Fibroblast of lung (primary cell): Measurements from ENCODE around the gene KCNMA1. TPM values are rescaled to one million over a fixed set of nuclear protein-coding genes. Genes with fewer than 3 reads are reported as not detected.

ENCODE experiments used
- DNase-seq, 2 donors: peaks; one replicate each; pipeline versions ENCODE4 v3.0.0 to v3.0.0-alpha.2; 2010; ENCODE audit warnings: low read depth in 2 of 2
- H2AFZ ChIP-seq: 2 replicates; pipeline ENCODE4 v1.5.1; 2012; ENCODE audit warnings: low read length, control low read depth, inconsistent platforms
- H3K27ac ChIP-seq: 2 replicates; pipeline ENCODE4 v1.5.1; 2011; ENCODE audit warnings: low read length, control low read depth; ENCODE audit not compliant: insufficient read depth
- H3K27me3 ChIP-seq: 2 replicates; pipeline ENCODE4 v1.5.1; 2011; ENCODE audit warnings: mild to moderate bottlenecking, low read length; ENCODE audit not compliant: control insufficient read depth, insufficient read depth
- H3K36me3 ChIP-seq: 2 replicates; pipeline ENCODE4 v1.5.1; 2011; ENCODE audit warnings: low read length; ENCODE audit not compliant: control insufficient read depth, insufficient read depth
- H3K4me1 ChIP-seq: 2 replicates; pipeline ENCODE4 v1.5.1; 2011; ENCODE audit warnings: low read length; ENCODE audit not compliant: control insufficient read depth, insufficient read depth; ENCODE audit errors: extremely low read depth
- H3K4me2 ChIP-seq: 2 replicates; pipeline ENCODE4 v1.5.1; 2011; ENCODE audit warnings: low read length, control low read depth; ENCODE audit not compliant: insufficient read depth; ENCODE audit errors: extremely low read depth
- H3K4me3 ChIP-seq, 4 experiments: fragments of 200-600 bp in 1 of 4; sonication (generic) in 1 of 4; replicated peaks in 1 of 4; 2 replicates each; pipeline ENCODE4 v1.5.1; 2011 to 2016; ENCODE audit warnings: low read length in 4 of 4, low read depth in 3 of 4, mild to moderate bottlenecking in 3 of 4, control low read depth in 2 of 4, inconsistent platforms in 1 of 4, mixed read lengths in 1 of 4; ENCODE audit not compliant: insufficient read depth in 1 of 4; ENCODE audit errors: control extremely low read depth in 1 of 4
- H3K79me2 ChIP-seq: 2 replicates; pipeline ENCODE4 v1.5.1; 2012; ENCODE audit warnings: mild to moderate bottlenecking, low read length, inconsistent platforms; ENCODE audit not compliant: control insufficient read depth, insufficient read depth
- H3K9ac ChIP-seq: 2 replicates; pipeline ENCODE4 v1.5.1; 2011; ENCODE audit warnings: mild to moderate bottlenecking, low read length, control low read depth; ENCODE audit not compliant: insufficient read depth
- H3K9me3 ChIP-seq: 2 replicates; pipeline ENCODE4 v1.5.1; 2012; ENCODE audit warnings: low read depth, low read length; ENCODE audit not compliant: control insufficient read depth, insufficient read depth
- H4K20me1 ChIP-seq: 2 replicates; pipeline ENCODE4 v1.5.1; 2011; ENCODE audit warnings: low read length; ENCODE audit not compliant: control insufficient read depth, insufficient read depth; ENCODE audit errors: extremely low read depth
- CTCF ChIP-seq, 2 donors: IDR thresholded peaks in 1 of 2; conservative IDR thresholded peaks in 1 of 2; 1 replicate in 1 of 2; 2 replicates in 1 of 2; pipeline ENCODE4 v1.5.1; 2011 to 2012; ENCODE audit warnings: low read length in 2 of 2, control low read depth in 1 of 2, inconsistent platforms in 1 of 2, low read depth in 1 of 2, mild to moderate bottlenecking in 1 of 2
- EZH2 ChIP-seq: IDR thresholded peaks from 2 replicates; pipeline ENCODE4 v1.5.1; 2012; ENCODE audit warnings: low read length, control low read depth, mild to moderate bottlenecking; ENCODE audit errors: missing control alignments
- polyA plus RNA-seq, 2 donors: library from polyadenylated mRNA; depleted of rRNA in 1 of 2; stranded (reverse) in 1 of 2; unstranded in 1 of 2; fragments of >200 nt; gene quantifications; 2 replicates each; pipeline ENCODE4 v1.2.1, GENCODE V29; 2011 to 2012; ENCODE audit warnings: missing spikeins in 1 of 2
- total RNA-seq: library from RNA; depleted of rRNA; stranded (reverse); fragments of >200 nt; gene quantifications from 2 replicates; pipeline ENCODE4 v1.2.1, GENCODE V29; 2014

Gene KCNMA1
- total and polyA plus RNA-seq, 2 donors (not counting 1 experiment from before 2014, with no cell fraction given) = 31.0 to 138 TPM

GRCh38 chr10:77090381-77091356 is 546.9 kb downstream of the KCNMA1 start:
- Histone ChIP-seq H3K4me1 (peaks cover 3% of the 10 kb centered on the region), H3K79me2 (no peaks in the 10 kb centered on the region), H3K4me3 (no peak overlapping the region), H4K20me1 (no peaks in the 10 kb centered on the region), H3K9me3 (no peaks in the 10 kb centered on the region), H3K4me2 (no peak overlapping the region), H3K36me3 (no peaks in the 10 kb centered on the region), H2AFZ (no peak overlapping the region), H3K9ac (no peak overlapping the region), H3K27me3 (no peaks in the 10 kb centered on the region), H3K27ac (no peak overlapping the region)
- no peak for TF ChIP-seq EZH2
- no peak for TF ChIP-seq CTCF (conservative IDR thresholded peaks at IDR 0.05 in 1 of 2, IDR thresholded peaks at IDR 0.05 in 1 of 2; ENCODE audit: low read depth in 1 of 2, low read length in 2 of 2)
- DNase-seq = peak in 1 of 2 donors; percentile 32

GRCh38 chr10:77087366-77087765 is 550.2 kb downstream of the KCNMA1 start:
- DNase-seq = peak in 1 of 2 donors; percentile 32
- Histone ChIP-seq H3K4me2 (no peak overlapping the region), H3K36me3 (peaks cover 1% of the 10 kb centered on the region), H3K27me3 (no peaks in the 10 kb centered on the region), H3K4me3 (no peak overlapping the region), H3K4me1 (peaks cover 3% of the 10 kb centered on the region), H2AFZ (no peak overlapping the region), H3K27ac (no peak overlapping the region), H4K20me1 (no peaks in the 10 kb centered on the region), H3K9ac (no peak overlapping the region), H3K79me2 (no peaks in the 10 kb centered on the region), H3K9me3 (no peaks in the 10 kb centered on the region)
- TF ChIP-seq CTCF (conservative IDR thresholded peaks at IDR 0.05 in 1 of 2, IDR thresholded peaks at IDR 0.05 in 1 of 2; ENCODE audit: low read depth in 1 of 2, low read length in 2 of 2) (no peak), EZH2 (no peak)

- Histone ChIP-seq H3K27ac (no peak overlapping the region), H3K27me3 (no peaks in the 10 kb centered on the region)
Measured at GRCh38 chr10:77086081-77086480, 551.5 kb downstream of the KCNMA1 start.

More at GRCh38 chr10:77086081-77086480, 551.5 kb downstream of the KCNMA1 start:
- H3K79me2 ChIP-seq = no peaks in the 10 kb centered on the region
- no peaks in the 10 kb centered on the region for H3K9me3 ChIP-seq
- no peak overlapping the region for H3K4me2 ChIP-seq
- no peak for DNase-seq
- TF ChIP-seq CTCF (conservative IDR thresholded peaks at IDR 0.05 in 1 of 2, IDR thresholded peaks at IDR 0.05 in 1 of 2; ENCODE audit: low read depth in 1 of 2, low read length in 2 of 2) (no peak), EZH2 (no peak)
- no peak overlapping the region for H3K4me3 ChIP-seq
- no peak overlapping the region for H2AFZ ChIP-seq
- H3K4me1 ChIP-seq = peaks cover 3% of the 10 kb centered on the region
- H3K9ac ChIP-seq = no peak overlapping the region
- no peaks in the 10 kb centered on the region for H4K20me1 ChIP-seq
- H3K36me3 ChIP-seq = peaks cover 1% of the 10 kb centered on the region
